Astrocyte (in vitro differentiated cells and primary cell): ENCODE results near the gene PPP1R9A. TPM values are rescaled to one million over a fixed set of nuclear protein-coding genes. Genes with fewer than 3 reads are reported as not detected.

ENCODE experiments used
- DNase-seq: peaks from one replicate; pipeline ENCODE4 v3.0.0-alpha.2; 2010; ENCODE audit warnings: low read depth
- FAIRE-seq: peaks from 2 replicates; lab custom pipeline; 2011; peaks lifted over from hg19 to GRCh38; lab: Jason Lieb, UNC
- H2AFZ ChIP-seq: 2 replicates; pipeline ENCODE4 v1.6.0; 2012; ENCODE audit warnings: low read depth, low read length, inconsistent platforms
- H3K27ac ChIP-seq: 2 replicates; pipeline ENCODE4 v1.5.1; 2011; ENCODE audit warnings: low read depth, low read length, inconsistent platforms
- H3K27me3 ChIP-seq: 2 replicates; pipeline ENCODE4 v1.6.0; 2011; ENCODE audit warnings: low read length, inconsistent platforms; ENCODE audit not compliant: insufficient read depth
- H3K36me3 ChIP-seq: 2 replicates; pipeline ENCODE4 v1.5.1; 2011; ENCODE audit warnings: low read length, inconsistent platforms; ENCODE audit not compliant: insufficient read depth
- H3K4me1 ChIP-seq: 2 replicates; pipeline ENCODE4 v1.5.1; 2011; ENCODE audit warnings: low read length, inconsistent platforms; ENCODE audit not compliant: insufficient read depth
- H3K4me2 ChIP-seq: 2 replicates; pipeline ENCODE4 v1.6.0; 2012; ENCODE audit warnings: low read length, inconsistent platforms
- H3K4me3 ChIP-seq: 2 replicates; pipeline ENCODE4 v1.5.1; 2011; ENCODE audit warnings: low read depth, mild to moderate bottlenecking, low read length, inconsistent platforms; ENCODE audit not compliant: insufficient read depth
- H3K79me2 ChIP-seq: 2 replicates; pipeline ENCODE4 v1.6.0; 2012; ENCODE audit warnings: mild to moderate bottlenecking, low read length, inconsistent platforms; ENCODE audit not compliant: insufficient read depth
- H3K9ac ChIP-seq: 2 replicates; pipeline ENCODE4 v1.6.0; 2012; ENCODE audit warnings: mild to moderate bottlenecking, low read length, inconsistent platforms
- H3K9me3 ChIP-seq: 2 replicates; pipeline ENCODE4 v1.5.1; 2012; ENCODE audit warnings: low read depth, mild to moderate bottlenecking, low read length, inconsistent platforms; ENCODE audit not compliant: insufficient read depth
- H4K20me1 ChIP-seq: 2 replicates; pipeline ENCODE4 v1.6.0; 2012; ENCODE audit warnings: low read length, inconsistent platforms; ENCODE audit not compliant: insufficient read depth
- H3K27ac Mint-ChIP-seq: one replicate; pipeline ENCODE4 v1.8.0; 2021; ENCODE audit warnings: mild to moderate bottlenecking, mixed read lengths; ENCODE audit not compliant: unreplicated experiment
- H3K27me3 Mint-ChIP-seq: one replicate; pipeline ENCODE4 v1.8.0; 2021; ENCODE audit warnings: low read depth, mixed read lengths; ENCODE audit not compliant: unreplicated experiment
- H3K36me3 Mint-ChIP-seq: one replicate; pipeline ENCODE4 v1.8.0; 2021; ENCODE audit warnings: low read depth, mixed read lengths; ENCODE audit not compliant: unreplicated experiment
- H3K4me1 Mint-ChIP-seq: one replicate; pipeline ENCODE4 v1.8.0; 2021; ENCODE audit warnings: low read depth, mixed read lengths; ENCODE audit not compliant: unreplicated experiment
- H3K4me3 Mint-ChIP-seq: one replicate; pipeline ENCODE4 v1.8.0; 2021; ENCODE audit warnings: mild to moderate bottlenecking, moderate library complexity, mixed read lengths; ENCODE audit not compliant: unreplicated experiment
- H3K9me3 Mint-ChIP-seq: one replicate; pipeline ENCODE4 v1.8.0; 2021; ENCODE audit warnings: mild to moderate bottlenecking, mixed read lengths; ENCODE audit not compliant: unreplicated experiment
- EZH2 ChIP-seq: IDR thresholded peaks from 2 replicates; pipeline ENCODE4 v1.6.1; 2012; ENCODE audit warnings: mild to moderate bottlenecking, low read length, inconsistent platforms; ENCODE audit not compliant: insufficient read depth
- total RNA-seq: library from RNA; stranded (reverse); gene quantifications from 2 replicates; pipeline ENCODE4 v1.2.1, GENCODE V29; 2021
- TF ChIP-seq, protein P1 (sequence below): IDR thresholded peaks from 2 replicates; pipeline ENCODE4 v1.5.1; 2011; ENCODE audit warnings: low read depth, mild to moderate bottlenecking, inconsistent platforms, low read length, moderate library complexity; ENCODE audit not compliant: insufficient read depth

Gene PPP1R9A
- total RNA-seq, 1 donor from 2014 or later = 7.5 TPM

- Histone ChIP-seq H3K27ac (no peak overlapping the region), H3K4me2 (no peak overlapping the region), H3K4me1 (no peaks in the 10 kb centered on the region), H3K4me3 (no peak overlapping the region), H3K79me2 (no peaks in the 10 kb centered on the region), H2AFZ (no peak overlapping the region), H4K20me1 (no peaks in the 10 kb centered on the region), H3K9me3 (no peaks in the 10 kb centered on the region), H3K36me3 (no peaks in the 10 kb centered on the region), H3K27me3 (no peaks in the 10 kb centered on the region), H3K9ac (no peak overlapping the region)
- H3K27me3 Mint-ChIP-seq = peaks cover 1% of the 10 kb centered on the region
- H3K27ac Mint-ChIP-seq = no peak overlapping the region
- H3K9me3 Mint-ChIP-seq = no peaks in the 10 kb centered on the region
- H3K4me1 Mint-ChIP-seq = peaks cover 19% of the 10 kb centered on the region
- FAIRE-seq (no peak), DNase-seq (no peak)
- peaks cover 1% of the 10 kb centered on the region for H3K36me3 Mint-ChIP-seq
- no peak overlapping the region for H3K4me3 Mint-ChIP-seq
- TF ChIP-seq, protein P1, sequence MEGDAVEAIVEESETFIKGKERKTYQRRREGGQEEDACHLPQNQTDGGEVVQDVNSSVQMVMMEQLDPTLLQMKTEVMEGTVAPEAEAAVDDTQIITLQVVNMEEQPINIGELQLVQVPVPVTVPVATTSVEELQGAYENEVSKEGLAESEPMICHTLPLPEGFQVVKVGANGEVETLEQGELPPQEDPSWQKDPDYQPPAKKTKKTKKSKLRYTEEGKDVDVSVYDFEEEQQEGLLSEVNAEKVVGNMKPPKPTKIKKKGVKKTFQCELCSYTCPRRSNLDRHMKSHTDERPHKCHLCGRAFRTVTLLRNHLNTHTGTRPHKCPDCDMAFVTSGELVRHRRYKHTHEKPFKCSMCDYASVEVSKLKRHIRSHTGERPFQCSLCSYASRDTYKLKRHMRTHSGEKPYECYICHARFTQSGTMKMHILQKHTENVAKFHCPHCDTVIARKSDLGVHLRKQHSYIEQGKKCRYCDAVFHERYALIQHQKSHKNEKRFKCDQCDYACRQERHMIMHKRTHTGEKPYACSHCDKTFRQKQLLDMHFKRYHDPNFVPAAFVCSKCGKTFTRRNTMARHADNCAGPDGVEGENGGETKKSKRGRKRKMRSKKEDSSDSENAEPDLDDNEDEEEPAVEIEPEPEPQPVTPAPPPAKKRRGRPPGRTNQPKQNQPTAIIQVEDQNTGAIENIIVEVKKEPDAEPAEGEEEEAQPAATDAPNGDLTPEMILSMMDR = no peak
- TF ChIP-seq EZH2 = no peak
These were observed 410.2 kb downstream of the PPP1R9A start for GRCh38 chr7:95317546-95317945.

DNA sequence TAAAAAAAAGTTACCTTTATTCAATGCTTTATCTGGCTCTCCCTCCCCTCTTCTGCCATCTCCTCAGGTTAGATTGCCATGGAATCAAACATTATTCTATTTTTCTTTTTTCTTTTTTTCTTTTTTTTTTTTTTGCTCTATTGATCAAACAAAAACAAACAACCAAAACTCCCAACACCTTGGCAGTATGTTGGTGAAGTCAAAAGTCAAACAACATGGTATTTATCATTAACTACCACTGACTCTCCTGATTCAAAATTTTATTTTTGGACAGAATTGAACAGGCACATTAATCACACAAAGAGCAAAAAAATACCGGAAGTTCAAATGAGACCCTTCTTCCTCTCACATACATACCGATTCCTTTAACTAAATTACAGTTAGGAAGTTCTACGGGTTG is 410.6 kb downstream of the PPP1R9A start:
- FAIRE-seq (no peak), DNase-seq (no peak)
- Mint-ChIP-seq H3K27ac (no peak overlapping the region), H3K4me1 (peaks cover 22% of the 10 kb centered on the region), H3K36me3 (peaks cover 1% of the 10 kb centered on the region), H3K9me3 (no peaks in the 10 kb centered on the region), H3K4me3 (no peak overlapping the region), H3K27me3 (peaks cover 1% of the 10 kb centered on the region)
- no peak overlapping the region for H3K27ac ChIP-seq
- H3K9ac ChIP-seq = no peak overlapping the region
- no peak overlapping the region for H3K4me2 ChIP-seq
- no peak for TF ChIP-seq EZH2
- TF ChIP-seq, protein P1 = no peak
- H3K36me3 ChIP-seq = no peaks in the 10 kb centered on the region
- H3K4me3 ChIP-seq = no peak overlapping the region
- no peaks in the 10 kb centered on the region for H3K27me3 ChIP-seq
- no peaks in the 10 kb centered on the region for H3K9me3 ChIP-seq
- no peaks in the 10 kb centered on the region for H3K79me2 ChIP-seq
- no peaks in the 10 kb centered on the region for H3K4me1 ChIP-seq
- H4K20me1 ChIP-seq = no peaks in the 10 kb centered on the region
- H2AFZ ChIP-seq = no peak overlapping the region

DNA sequence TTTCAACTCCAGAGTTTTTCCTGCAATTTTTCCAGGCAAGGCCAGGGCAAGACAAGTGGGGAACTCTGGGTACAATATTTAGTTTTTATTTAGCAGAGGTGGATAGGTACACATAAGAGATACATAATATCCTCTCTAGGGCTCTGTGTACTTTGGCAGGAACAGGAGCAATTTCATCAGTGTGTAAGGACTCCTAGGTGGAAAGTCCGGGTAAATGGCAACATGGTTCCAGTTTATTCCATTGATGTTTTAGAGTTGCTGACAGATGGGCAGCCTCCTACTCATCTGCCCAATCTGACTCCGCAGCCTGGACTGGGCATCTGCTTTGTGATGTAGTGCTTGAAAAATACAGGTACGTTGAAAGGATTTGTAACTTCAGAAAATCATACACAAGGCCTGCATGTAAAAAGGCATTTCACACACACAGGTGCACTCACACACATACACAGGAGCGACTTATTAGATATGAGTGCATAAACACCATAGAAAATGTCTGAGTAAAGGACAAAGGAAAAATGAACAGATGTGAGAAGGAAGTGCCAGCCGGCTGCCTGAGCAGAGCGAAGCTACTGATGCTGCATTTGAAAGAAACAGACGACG is 411.2 kb downstream of the PPP1R9A start:
- no peak overlapping the region for H3K27ac Mint-ChIP-seq
- TF ChIP-seq, protein P1 = no peak
- TF ChIP-seq EZH2 = no peak

More for the DNA sequence above, 411.2 kb downstream of the PPP1R9A start:
- no peak overlapping the region for H3K4me3 Mint-ChIP-seq
- peaks cover 1% of the 10 kb centered on the region for H3K27me3 Mint-ChIP-seq
- Histone ChIP-seq H3K79me2 (no peaks in the 10 kb centered on the region), H3K4me3 (no peak overlapping the region), H3K4me1 (no peaks in the 10 kb centered on the region), H3K27ac (no peak overlapping the region), H4K20me1 (no peaks in the 10 kb centered on the region), H3K36me3 (no peaks in the 10 kb centered on the region), H3K9ac (no peak overlapping the region), H3K4me2 (no peak overlapping the region), H3K27me3 (no peaks in the 10 kb centered on the region), H3K9me3 (no peaks in the 10 kb centered on the region), H2AFZ (no peak overlapping the region)
- no peak for FAIRE-seq
- no peak for DNase-seq
- no peaks in the 10 kb centered on the region for H3K9me3 Mint-ChIP-seq
- H3K36me3 Mint-ChIP-seq = peaks cover 1% of the 10 kb centered on the region
- peaks cover 25% of the 10 kb centered on the region for H3K4me1 Mint-ChIP-seq
